ENCODE measurements around the gene SEPTIN3. TPM values are rescaled to one million over a fixed set of nuclear protein-coding genes. Genes with fewer than 3 reads are reported as not detected.
A peak's percentile ranks its signal among the peaks of the same experiment; 100 is the strongest.

SEPTIN3 gene
- total and polyA plus RNA-seq, 8 donors = 0.99 to 2.0 (median 1.5) TPM

DNA sequence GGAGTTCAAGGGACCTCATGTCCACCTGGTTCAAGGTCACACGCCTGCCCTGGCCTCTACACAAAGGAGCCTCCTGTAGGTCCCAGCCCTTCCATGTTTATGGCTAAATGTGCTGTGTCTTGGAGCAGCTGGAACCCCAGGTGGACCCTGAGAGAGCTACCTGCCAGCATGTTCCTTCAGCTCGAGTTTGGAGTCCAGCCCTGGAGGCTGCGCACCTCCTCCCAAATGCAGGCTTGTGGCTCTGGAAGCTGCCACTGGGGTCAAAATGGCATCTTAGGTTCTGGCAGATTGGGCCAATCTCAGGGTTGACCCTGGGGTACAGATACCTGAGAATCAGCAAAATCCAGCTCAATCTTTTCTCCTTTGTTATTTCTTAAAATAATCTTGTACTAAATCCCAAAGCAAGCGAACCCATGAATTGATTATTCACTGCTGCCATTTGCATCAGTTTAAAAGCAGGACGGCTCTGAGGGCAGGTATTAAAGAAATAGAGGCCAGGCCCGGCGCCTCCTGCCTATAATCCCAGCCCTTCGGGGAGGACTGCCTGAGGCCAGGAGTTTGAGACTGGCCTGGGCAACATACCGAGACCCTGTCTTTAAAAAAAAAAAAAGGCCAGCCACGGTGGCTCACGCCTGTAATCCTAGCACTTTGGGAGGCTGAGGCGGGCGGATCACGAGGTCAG, 45.5 kb upstream of the SEPTIN3 start:
- DNase-seq = no peak
- H3K36me3 ChIP-seq = no peaks in the 10 kb centered on the region
- intact Hi-C loops (cut with DNase I) = no loop called here
- H3K4me3 ChIP-seq = no peak overlapping the region
- TF ChIP-seq CTCF (IDR thresholded peaks at IDR 0.05) = no peak
- no peak for ATAC-seq
- peaks cover 14 to 33% of the 10 kb centered on the region in 2 donors for H3K4me1 ChIP-seq
- H3K9me3 ChIP-seq = no peaks in the 10 kb centered on the region
- peaks cover 17 to 78% of the 10 kb centered on the region in 2 donors for H3K27me3 ChIP-seq
- no peak overlapping the region for H3K27ac ChIP-seq

- Histone ChIP-seq H3K27ac (no peak overlapping the region), H3K9me3 (no peaks in the 10 kb centered on the region), H3K4me3 (peak overlapping the region; percentile 31 to 32), H3K4me1 (peaks cover 4 to 13% of the 10 kb centered on the region in 2 donors), H3K27me3 (peaks cover 17 to 56% of the 10 kb centered on the region in 2 donors), H3K36me3 (no peaks in the 10 kb centered on the region)
- DNase-seq (peak in 3 of 4 donors; percentile 51 to 90 (median 59)), ATAC-seq (peak; percentile 91)
- peak; percentile 62 to 65 for TF ChIP-seq CTCF (IDR thresholded peaks at IDR 0.05)
- intact Hi-C loops (cut with DNase I) = no loop called here
Observed at GRCh38 chr22:41925783-41926460, 43.3 kb upstream of the SEPTIN3 start.

GRCh38 chr22:41927813-41928212, 41.4 kb upstream of the SEPTIN3 start:
- no peaks in the 10 kb centered on the region for H3K36me3 ChIP-seq
- TF ChIP-seq CTCF (IDR thresholded peaks at IDR 0.05) = no peak
- DNase-seq (no peak), ATAC-seq (no peak)
- no peaks in the 10 kb centered on the region for H3K9me3 ChIP-seq
- H3K27me3 ChIP-seq = peaks cover 17 to 55% of the 10 kb centered on the region in 2 donors
- H3K27ac ChIP-seq = no peak overlapping the region
- peaks cover 4 to 13% of the 10 kb centered on the region in 2 donors for H3K4me1 ChIP-seq
- intact Hi-C loops (cut with DNase I) = no loop called here
- H3K4me3 ChIP-seq = no peak overlapping the region

GRCh38 chr22:41928593-41929417, 40.4 kb upstream of the SEPTIN3 start:
- Histone ChIP-seq H3K4me3 (no peak overlapping the region), H3K4me1 (peaks cover 4 to 13% of the 10 kb centered on the region in 2 donors), H3K27ac (no peak overlapping the region), H3K9me3 (no peaks in the 10 kb centered on the region), H3K27me3 (peaks cover 17 to 45% of the 10 kb centered on the region in 2 donors), H3K36me3 (no peaks in the 10 kb centered on the region)
- no peak for DNase-seq
- TF ChIP-seq CTCF (IDR thresholded peaks at IDR 0.05) = no peak
- intact Hi-C loops (cut with DNase I) = no loop called here
- no peak for ATAC-seq

DNA sequence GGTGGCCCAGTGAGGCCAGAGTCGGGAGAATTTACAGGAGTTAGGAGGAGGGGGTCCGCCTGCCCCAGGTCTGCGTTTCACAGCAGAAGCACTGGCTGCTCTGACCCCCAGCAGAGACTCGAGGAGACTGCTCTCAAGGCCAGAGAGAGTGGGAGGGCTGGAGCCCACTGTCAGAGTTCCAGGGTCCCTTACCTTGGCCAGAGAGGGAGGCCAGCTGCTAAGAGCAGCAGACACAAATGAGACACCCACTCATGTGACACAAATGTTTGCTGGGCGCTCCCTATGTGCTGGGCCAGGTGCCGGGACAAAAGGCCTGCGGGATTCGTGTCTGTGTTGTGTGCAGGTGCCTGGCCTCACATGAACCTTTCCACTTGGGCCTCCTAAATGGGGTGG, 39.8 kb upstream of the SEPTIN3 start:
- intact Hi-C loops (cut with DNase I) = no loop called here
- no peak for TF ChIP-seq CTCF (IDR thresholded peaks at IDR 0.05)
- H3K9me3 ChIP-seq = no peaks in the 10 kb centered on the region
- H3K27ac ChIP-seq = no peak overlapping the region
- no peak for ATAC-seq
- H3K36me3 ChIP-seq = no peaks in the 10 kb centered on the region
- DNase-seq = no peak
- H3K27me3 ChIP-seq = peaks cover 17 to 39% of the 10 kb centered on the region in 2 donors
- H3K4me1 ChIP-seq = peaks cover 4 to 13% of the 10 kb centered on the region in 2 donors
- H3K4me3 ChIP-seq = no peak overlapping the region

Data from left lung (tissue), 10 donors.